SU-DHL-6 (cell line): ENCODE data around the gene POLR3H.

Source experiments
- H2AFZ ChIP-seq: fragments of 200-600 bp; sonication (generic); 2 replicates; pipeline ENCODE4 v1.6.1; 2014; ENCODE audit warnings: low read depth, mild to moderate bottlenecking, moderate library complexity, mixed read lengths, antibody characterized with exemption, low read length; ENCODE audit not compliant: severe bottlenecking
- H3F3A ChIP-seq: fragments of 200-600 bp; shearing (Covaris generic); 2 replicates; pipeline ENCODE4 v1.6.0; 2016; ENCODE audit warnings: antibody characterized with exemption, mild to moderate bottlenecking; ENCODE audit not compliant: insufficient read depth
- H3K27ac ChIP-seq: fragments of 200-600 bp; sonication (generic); 2 replicates; pipeline ENCODE4 v1.5.1; 2016; ENCODE audit warnings: low read depth, mild to moderate bottlenecking, low read length, moderate library complexity, mixed read lengths
- H3K27me3 ChIP-seq: fragments of 200-600 bp; sonication (generic), shearing (Covaris generic); 2 replicates; pipeline ENCODE4 v1.6.0; 2014; ENCODE audit warnings: mild to moderate bottlenecking, low read length
- H3K36me3 ChIP-seq: fragments of 200-600 bp; sonication (generic); 2 replicates; pipeline ENCODE4 v1.6.1; 2014; ENCODE audit warnings: mild to moderate bottlenecking, low read length, mixed read lengths
- H3K4me2 ChIP-seq: fragments of 300-600, 200-600 bp; shearing (Covaris generic), sonication (generic); 2 replicates; pipeline ENCODE4 v1.6.0; 2014; ENCODE audit warnings: low read length, low read depth, mild to moderate bottlenecking; ENCODE audit not compliant: poor library complexity, severe bottlenecking
- H3K4me3 ChIP-seq: fragments of 200-600 bp; sonication (generic); 2 replicates; pipeline ENCODE4 v1.5.1; 2014; ENCODE audit warnings: antibody characterized with exemption, low read length, mild to moderate bottlenecking, mixed read lengths; ENCODE audit not compliant: insufficient read depth, poor library complexity, severe bottlenecking
- H3K79me2 ChIP-seq: fragments of 200-600 bp; sonication (generic); 2 replicates; pipeline ENCODE4 v1.6.1; 2014; ENCODE audit warnings: mild to moderate bottlenecking, low read length, moderate library complexity; ENCODE audit not compliant: insufficient read depth
- H3K9ac ChIP-seq: fragments of 200-600 bp; sonication (generic); 2 replicates; pipeline ENCODE4 v1.7.0; 2014; ENCODE audit warnings: mild to moderate bottlenecking, low read length
- H3K9me2 ChIP-seq: fragments of 200-600 bp; sonication (generic); replicated peaks from 2 replicates; pipeline ENCODE4 v1.6.1; 2014; ENCODE audit warnings: low read length; ENCODE audit not compliant: insufficient read depth
- H3K9me3 ChIP-seq: fragments of 200-600 bp; sonication (generic); 2 replicates; pipeline ENCODE4 v1.6.1; 2014; ENCODE audit warnings: low read length, mixed read lengths; ENCODE audit not compliant: insufficient read depth
- H4K20me1 ChIP-seq: fragments of 200-600 bp; sonication (generic); 2 replicates; pipeline ENCODE4 v1.6.1; 2014; ENCODE audit warnings: low read depth, mild to moderate bottlenecking, antibody characterized with exemption, low read length, moderate library complexity, mixed read lengths
- EZH2phosphoT487 ChIP-seq: fragments of 200-600 bp; sonication (generic), shearing (Covaris generic); conservative IDR thresholded peaks from 2 replicates; pipeline ENCODE4 v1.6.1; 2018; ENCODE audit warnings: mild to moderate bottlenecking, antibody characterized with exemption, low read length, moderate library complexity, mixed read lengths
- TF ChIP-seq, protein P1 (sequence below): fragments of 200-600 bp; sonication (generic); IDR thresholded peaks from one replicate; pipeline ENCODE4 v1.5.1; 2017; ENCODE audit warnings: antibody characterized with exemption, mild to moderate bottlenecking, low read length, moderate library complexity; ENCODE audit not compliant: insufficient read depth, poor library complexity, severe bottlenecking

The POLR3H gene

GRCh38 chr22:41556561-41556960 lies 12.3 kb upstream of the POLR3H start:
- Histone ChIP-seq H4K20me1 (no peaks in the 10 kb centered on the region), H3K27ac (no peak overlapping the region), H3K4me2 (no peak overlapping the region), H3K9ac (no peak overlapping the region), H3K9me3 (no peaks in the 10 kb centered on the region), H3K36me3 (no peaks in the 10 kb centered on the region), H3K9me2 (no peaks in the 10 kb centered on the region), H3K79me2 (no peaks in the 10 kb centered on the region), H3K4me3 (no peak overlapping the region), H3F3A (no peaks in the 10 kb centered on the region), H3K27me3 (no peaks in the 10 kb centered on the region), H2AFZ (no peak overlapping the region)
- TF ChIP-seq, protein P1, sequence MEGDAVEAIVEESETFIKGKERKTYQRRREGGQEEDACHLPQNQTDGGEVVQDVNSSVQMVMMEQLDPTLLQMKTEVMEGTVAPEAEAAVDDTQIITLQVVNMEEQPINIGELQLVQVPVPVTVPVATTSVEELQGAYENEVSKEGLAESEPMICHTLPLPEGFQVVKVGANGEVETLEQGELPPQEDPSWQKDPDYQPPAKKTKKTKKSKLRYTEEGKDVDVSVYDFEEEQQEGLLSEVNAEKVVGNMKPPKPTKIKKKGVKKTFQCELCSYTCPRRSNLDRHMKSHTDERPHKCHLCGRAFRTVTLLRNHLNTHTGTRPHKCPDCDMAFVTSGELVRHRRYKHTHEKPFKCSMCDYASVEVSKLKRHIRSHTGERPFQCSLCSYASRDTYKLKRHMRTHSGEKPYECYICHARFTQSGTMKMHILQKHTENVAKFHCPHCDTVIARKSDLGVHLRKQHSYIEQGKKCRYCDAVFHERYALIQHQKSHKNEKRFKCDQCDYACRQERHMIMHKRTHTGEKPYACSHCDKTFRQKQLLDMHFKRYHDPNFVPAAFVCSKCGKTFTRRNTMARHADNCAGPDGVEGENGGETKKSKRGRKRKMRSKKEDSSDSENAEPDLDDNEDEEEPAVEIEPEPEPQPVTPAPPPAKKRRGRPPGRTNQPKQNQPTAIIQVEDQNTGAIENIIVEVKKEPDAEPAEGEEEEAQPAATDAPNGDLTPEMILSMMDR = no peak
- no peak for TF ChIP-seq EZH2phosphoT487

DNA sequence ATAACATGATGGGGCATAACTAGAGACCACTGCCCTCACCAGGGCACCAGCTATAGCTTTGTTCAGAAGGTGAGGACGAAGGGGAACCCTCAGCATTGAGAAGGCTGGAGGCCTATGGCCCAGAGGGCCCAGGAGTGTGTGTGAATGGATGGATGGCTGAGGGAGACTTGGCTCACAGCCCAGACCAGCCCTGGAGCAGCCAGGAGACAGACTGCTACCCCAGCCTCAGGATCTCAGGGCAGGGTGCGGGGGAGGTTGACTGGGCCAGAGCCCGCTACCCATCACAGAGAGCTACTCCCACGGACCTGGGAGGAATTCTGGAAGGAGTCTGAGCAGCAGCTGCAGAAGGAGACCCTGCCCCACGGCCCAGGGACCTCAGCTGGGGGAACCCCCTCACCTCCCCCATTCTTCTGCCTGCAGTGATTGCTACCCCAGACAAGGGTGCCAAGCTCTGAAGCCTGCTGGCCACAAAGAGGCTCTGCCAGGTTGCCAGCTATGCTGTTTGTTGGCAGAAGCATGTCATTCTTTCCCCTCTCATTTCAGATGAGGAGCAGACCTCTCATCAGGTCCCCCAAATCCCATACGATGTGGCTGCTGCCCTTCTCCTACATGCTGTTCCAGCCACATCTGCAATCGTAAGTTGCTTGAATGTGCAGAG lies 11.2 kb upstream of the POLR3H start:
- Histone ChIP-seq H3F3A (no peaks in the 10 kb centered on the region), H3K36me3 (no peaks in the 10 kb centered on the region), H3K4me3 (no peak overlapping the region), H4K20me1 (no peaks in the 10 kb centered on the region), H3K27me3 (no peaks in the 10 kb centered on the region), H3K9me3 (no peaks in the 10 kb centered on the region), H2AFZ (no peak overlapping the region), H3K9ac (no peak overlapping the region), H3K27ac (no peak overlapping the region), H3K9me2 (no peaks in the 10 kb centered on the region), H3K79me2 (no peaks in the 10 kb centered on the region), H3K4me2 (no peak overlapping the region)
- TF ChIP-seq, protein P1 = no peak
- no peak for TF ChIP-seq EZH2phosphoT487

- H3K36me3 ChIP-seq = no peaks in the 10 kb centered on the region
- H3K4me2 ChIP-seq = no peak overlapping the region
- H2AFZ ChIP-seq = no peak overlapping the region
- no peaks in the 10 kb centered on the region for H3F3A ChIP-seq
- TF ChIP-seq, protein P1 = no peak
- no peak for TF ChIP-seq EZH2phosphoT487
- no peak overlapping the region for H3K9ac ChIP-seq
- no peaks in the 10 kb centered on the region for H3K27me3 ChIP-seq
- no peaks in the 10 kb centered on the region for H3K9me3 ChIP-seq
- no peaks in the 10 kb centered on the region for H3K79me2 ChIP-seq
- no peaks in the 10 kb centered on the region for H3K9me2 ChIP-seq
- no peak overlapping the region for H3K4me3 ChIP-seq
- H4K20me1 ChIP-seq = no peaks in the 10 kb centered on the region
- H3K27ac ChIP-seq = no peak overlapping the region
Observed at GRCh38 chr22:41551877-41552582, 7.8 kb upstream of the POLR3H start.
